ENCODE data around the gene ZNF385C. TPM values are rescaled to one million over a fixed set of nuclear protein-coding genes. Genes with fewer than 3 reads are reported as not detected.

Gene ZNF385C
- total RNA-seq, 1 donor from 2014 or later = 1.3 TPM

DNA sequence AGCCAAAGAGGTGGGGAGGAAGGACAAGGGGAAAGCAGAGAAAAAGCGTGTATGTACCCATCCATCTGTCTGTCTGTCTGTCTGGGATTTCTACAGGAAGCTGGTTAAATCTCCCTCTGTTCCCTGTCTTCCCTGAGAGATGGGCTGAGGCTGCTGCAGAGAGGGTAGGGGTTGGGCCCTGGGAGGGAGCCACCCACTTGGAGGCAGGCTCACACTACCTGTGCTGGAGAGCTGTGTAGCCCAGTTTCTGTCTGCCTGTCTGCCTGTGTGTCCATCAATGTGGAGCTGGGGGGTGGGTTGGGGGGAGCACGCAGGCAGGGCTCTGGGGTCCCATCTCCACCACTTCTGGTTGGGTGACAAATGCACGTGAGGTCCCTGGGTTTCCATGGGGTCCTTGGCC is 29.3 kb downstream of the ZNF385C start:
- Mint-ChIP-seq H3K4me1 (ENCODE audit: unreplicated experiment) (peaks cover 11% of the 10 kb centered on the region), H3K36me3 (ENCODE audit: low read depth, unreplicated experiment) (no peaks in the 10 kb centered on the region), H3K27ac (ENCODE audit: unreplicated experiment) (no peak overlapping the region), H3K9me3 (ENCODE audit: unreplicated experiment) (no peaks in the 10 kb centered on the region), H3K27me3 (ENCODE audit: unreplicated experiment) (peaks cover 12% of the 10 kb centered on the region), H3K4me3 (ENCODE audit: unreplicated experiment) (no peak overlapping the region)
- no peak for DNase-seq (ENCODE audit: low spot score)
- TF ChIP-seq, protein P1, sequence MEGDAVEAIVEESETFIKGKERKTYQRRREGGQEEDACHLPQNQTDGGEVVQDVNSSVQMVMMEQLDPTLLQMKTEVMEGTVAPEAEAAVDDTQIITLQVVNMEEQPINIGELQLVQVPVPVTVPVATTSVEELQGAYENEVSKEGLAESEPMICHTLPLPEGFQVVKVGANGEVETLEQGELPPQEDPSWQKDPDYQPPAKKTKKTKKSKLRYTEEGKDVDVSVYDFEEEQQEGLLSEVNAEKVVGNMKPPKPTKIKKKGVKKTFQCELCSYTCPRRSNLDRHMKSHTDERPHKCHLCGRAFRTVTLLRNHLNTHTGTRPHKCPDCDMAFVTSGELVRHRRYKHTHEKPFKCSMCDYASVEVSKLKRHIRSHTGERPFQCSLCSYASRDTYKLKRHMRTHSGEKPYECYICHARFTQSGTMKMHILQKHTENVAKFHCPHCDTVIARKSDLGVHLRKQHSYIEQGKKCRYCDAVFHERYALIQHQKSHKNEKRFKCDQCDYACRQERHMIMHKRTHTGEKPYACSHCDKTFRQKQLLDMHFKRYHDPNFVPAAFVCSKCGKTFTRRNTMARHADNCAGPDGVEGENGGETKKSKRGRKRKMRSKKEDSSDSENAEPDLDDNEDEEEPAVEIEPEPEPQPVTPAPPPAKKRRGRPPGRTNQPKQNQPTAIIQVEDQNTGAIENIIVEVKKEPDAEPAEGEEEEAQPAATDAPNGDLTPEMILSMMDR (IDR thresholded peaks at IDR 0.05; ENCODE audit: unreplicated experiment) = no peak

DNA sequence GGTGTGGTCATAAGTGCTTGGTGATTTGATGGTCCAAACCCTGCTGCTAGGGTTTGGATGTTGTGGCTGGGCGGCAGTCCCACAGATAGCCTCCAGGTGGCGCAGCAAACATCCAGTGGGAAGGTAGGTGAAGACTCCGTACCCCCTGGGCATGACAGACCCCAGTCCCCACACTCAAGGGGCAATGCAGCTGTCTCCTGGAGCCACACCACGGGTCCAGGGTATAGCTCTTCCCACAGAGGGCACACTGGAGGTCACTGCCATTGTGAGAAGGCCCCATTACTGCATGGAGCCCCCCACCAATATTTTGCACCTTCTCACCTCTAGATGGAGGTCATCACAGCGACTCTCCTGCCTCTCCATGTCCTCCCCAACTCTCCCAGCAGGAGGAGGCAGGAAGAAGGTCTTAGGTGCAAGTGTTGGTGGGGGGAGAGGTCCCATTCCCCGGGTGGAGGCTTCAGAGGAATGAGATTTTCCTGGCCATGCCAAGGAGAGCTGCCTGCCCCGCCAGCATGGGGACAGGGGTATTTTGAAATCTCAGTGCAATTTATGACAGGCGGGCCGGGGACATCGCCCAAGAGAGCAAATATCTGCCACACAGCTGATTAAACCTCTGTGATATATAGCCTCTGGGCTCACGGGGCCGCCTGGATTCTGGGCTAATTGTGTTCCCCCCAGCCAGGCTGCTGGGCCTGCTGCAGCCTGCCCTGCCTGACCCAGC is 30.7 kb downstream of the ZNF385C start:
- Mint-ChIP-seq H3K36me3 (ENCODE audit: low read depth, unreplicated experiment) (no peaks in the 10 kb centered on the region), H3K9me3 (ENCODE audit: unreplicated experiment) (no peaks in the 10 kb centered on the region), H3K4me3 (ENCODE audit: unreplicated experiment) (no peak overlapping the region), H3K27me3 (ENCODE audit: unreplicated experiment) (peaks cover 10% of the 10 kb centered on the region), H3K27ac (ENCODE audit: unreplicated experiment) (no peak overlapping the region), H3K4me1 (ENCODE audit: unreplicated experiment) (peaks cover 14% of the 10 kb centered on the region)
- TF ChIP-seq, protein P1 (IDR thresholded peaks at IDR 0.05; ENCODE audit: unreplicated experiment) = peak; percentile 97
- peak; percentile 80 for DNase-seq (ENCODE audit: low spot score)

DNA sequence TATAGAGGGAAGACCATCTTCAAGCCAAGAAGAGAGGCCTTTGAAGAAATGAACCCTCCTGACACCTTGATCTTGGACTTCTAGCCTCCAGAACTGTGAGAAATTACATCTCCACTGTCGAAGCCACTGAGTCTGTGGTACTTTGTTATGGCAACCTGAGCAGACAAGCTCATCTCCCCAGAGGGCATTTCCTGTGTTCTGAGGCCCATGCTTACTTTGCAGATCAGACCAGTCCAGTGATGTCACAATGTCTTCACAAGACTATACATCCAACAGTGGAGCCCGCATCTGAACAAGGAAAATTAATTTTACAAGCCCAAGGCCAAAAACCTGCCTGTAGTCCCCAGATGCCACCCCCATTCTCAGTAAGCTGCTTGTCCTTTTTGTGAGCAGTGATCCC is 33.1 kb downstream of the ZNF385C start:
- no peak for DNase-seq (ENCODE audit: low spot score)
- no peak overlapping the region for H3K4me3 Mint-ChIP-seq (ENCODE audit: unreplicated experiment)
- H3K9me3 Mint-ChIP-seq (ENCODE audit: unreplicated experiment) = no peaks in the 10 kb centered on the region
- no peak overlapping the region for H3K27ac Mint-ChIP-seq (ENCODE audit: unreplicated experiment)
- H3K36me3 Mint-ChIP-seq (ENCODE audit: low read depth, unreplicated experiment) = no peaks in the 10 kb centered on the region
- H3K27me3 Mint-ChIP-seq (ENCODE audit: unreplicated experiment) = peaks cover 9% of the 10 kb centered on the region
- TF ChIP-seq, protein P1 (IDR thresholded peaks at IDR 0.05; ENCODE audit: unreplicated experiment) = no peak
- H3K4me1 Mint-ChIP-seq (ENCODE audit: unreplicated experiment) = peaks cover 12% of the 10 kb centered on the region

DNA sequence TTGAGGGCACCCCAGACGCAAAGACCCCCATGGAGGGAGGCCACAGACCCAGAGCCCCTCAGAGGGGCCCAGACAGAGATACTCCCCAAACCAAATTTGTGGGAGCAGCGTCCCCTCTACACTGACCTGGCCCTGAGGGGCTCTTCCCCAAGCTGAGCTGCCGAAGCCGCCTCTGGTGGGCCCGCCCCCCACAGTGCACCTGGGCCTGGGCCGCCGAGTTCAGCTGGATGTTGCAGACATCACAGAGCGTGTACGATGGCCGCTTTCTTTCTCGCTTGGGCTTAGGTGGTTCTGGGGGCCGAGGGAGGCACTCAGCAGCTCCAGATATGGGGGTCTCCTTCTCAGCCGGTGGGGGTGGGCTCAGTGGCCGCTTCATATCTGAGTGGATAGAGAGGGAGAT is 35.6 kb downstream of the ZNF385C start:
- Mint-ChIP-seq H3K4me1 (ENCODE audit: unreplicated experiment) (peaks cover 15% of the 10 kb centered on the region), H3K27ac (ENCODE audit: unreplicated experiment) (no peak overlapping the region), H3K36me3 (ENCODE audit: low read depth, unreplicated experiment) (no peaks in the 10 kb centered on the region), H3K9me3 (ENCODE audit: unreplicated experiment) (no peaks in the 10 kb centered on the region), H3K27me3 (ENCODE audit: unreplicated experiment) (peaks cover 9% of the 10 kb centered on the region), H3K4me3 (ENCODE audit: unreplicated experiment) (no peak overlapping the region)
- no peak for DNase-seq (ENCODE audit: low spot score)
- TF ChIP-seq, protein P1 (IDR thresholded peaks at IDR 0.05; ENCODE audit: unreplicated experiment) = no peak

DNA sequence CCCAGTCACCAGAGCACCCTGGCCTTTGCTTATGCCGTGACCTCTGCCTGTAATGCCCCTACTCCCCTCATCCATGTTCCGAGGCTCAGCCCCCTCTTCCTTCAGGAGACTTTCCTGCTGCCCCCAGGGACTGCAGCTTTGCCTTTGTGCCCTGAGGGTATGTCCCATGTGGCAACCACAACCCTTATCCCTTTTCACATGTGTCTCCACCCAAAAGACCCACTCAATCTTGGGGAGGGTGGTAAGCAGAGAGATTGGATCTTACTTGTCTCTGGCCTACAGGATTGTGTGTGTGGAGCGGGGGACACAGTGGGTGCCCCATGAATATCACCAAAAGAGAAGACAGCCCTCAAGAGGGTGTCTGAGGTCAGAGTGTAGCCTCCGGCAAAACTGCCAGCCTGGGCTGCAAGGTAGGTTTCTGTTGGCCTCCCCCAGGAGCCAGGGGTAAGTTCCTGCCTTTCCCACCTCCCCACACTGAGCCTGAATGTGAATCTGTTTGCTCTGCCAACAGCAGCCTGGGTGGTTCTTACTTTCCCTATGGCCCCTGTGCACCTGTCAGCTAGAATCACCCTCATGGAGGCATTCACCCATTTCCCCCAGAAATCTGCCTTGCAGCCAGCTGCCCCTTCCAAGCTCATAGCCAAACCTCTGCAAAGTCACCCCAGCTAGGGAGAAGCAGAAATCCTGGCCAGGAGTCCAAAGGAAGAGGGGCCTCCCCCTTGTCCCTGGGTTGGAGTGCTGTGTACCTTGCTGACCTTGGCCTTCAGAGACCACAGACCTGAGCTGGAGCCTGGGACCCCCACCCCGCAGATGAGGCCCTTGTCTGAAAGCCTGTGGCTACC is 36.4 kb downstream of the ZNF385C start:
- no peaks in the 10 kb centered on the region for H3K36me3 Mint-ChIP-seq (ENCODE audit: low read depth, unreplicated experiment)
- TF ChIP-seq, protein P1 (IDR thresholded peaks at IDR 0.05; ENCODE audit: unreplicated experiment) = no peak
- H3K9me3 Mint-ChIP-seq (ENCODE audit: unreplicated experiment) = no peaks in the 10 kb centered on the region
- H3K27me3 Mint-ChIP-seq (ENCODE audit: unreplicated experiment) = peaks cover 9% of the 10 kb centered on the region
- no peak overlapping the region for H3K27ac Mint-ChIP-seq (ENCODE audit: unreplicated experiment)
- no peak for DNase-seq (ENCODE audit: low spot score)
- H3K4me1 Mint-ChIP-seq (ENCODE audit: unreplicated experiment) = peaks cover 15% of the 10 kb centered on the region
- H3K4me3 Mint-ChIP-seq (ENCODE audit: unreplicated experiment) = no peak overlapping the region

Data from endothelial cell (in vitro differentiated cells).